HG03571 (cell line): Measurements from ENCODE around the gene SECISBP2L.
A peak's percentile ranks its signal among the peaks of the same experiment; 100 is the strongest.

Source experiments
- ATAC-seq: cut with Tn5 transposase; IDR thresholded peaks from one replicate; pipeline ENCODE4 v1.9.1; 2021; ENCODE audit not compliant: unreplicated experiment

SECISBP2L gene

GRCh38 chr15:49059491-49059890 lies 13.2 kb upstream of the SECISBP2L start:
- ATAC-seq, result no peak

- no peak for ATAC-seq
Observed at GRCh38 chr15:49058559-49058958, 12.3 kb upstream of the SECISBP2L start.

GRCh38 chr15:49055630-49056029 lies 9.4 kb upstream of the SECISBP2L start:
- ATAC-seq, result no peak

GRCh38 chr15:49052662-49053061 lies 6.4 kb upstream of the SECISBP2L start:
- ATAC-seq, result no peak

DNA sequence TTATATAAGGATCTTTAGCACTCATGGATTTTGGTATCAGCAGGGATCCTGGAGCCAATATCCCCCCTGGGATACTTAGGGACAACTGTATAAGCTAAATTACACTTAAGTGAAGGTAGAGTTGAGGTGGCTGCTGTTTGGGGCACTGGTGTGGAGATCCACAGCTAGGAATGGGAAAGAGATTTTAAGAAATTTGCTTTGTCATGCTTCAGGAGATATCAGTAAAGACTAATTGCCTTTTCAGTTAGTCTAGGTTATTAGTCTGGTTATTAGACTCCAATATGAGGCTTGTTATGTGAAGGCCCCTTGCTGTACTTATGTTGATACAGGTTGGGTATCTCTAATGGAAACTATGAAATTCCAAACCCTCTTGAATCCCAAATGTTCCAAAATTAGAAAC lies 1.2 kb upstream of the SECISBP2L start:
- no peak for ATAC-seq

DNA sequence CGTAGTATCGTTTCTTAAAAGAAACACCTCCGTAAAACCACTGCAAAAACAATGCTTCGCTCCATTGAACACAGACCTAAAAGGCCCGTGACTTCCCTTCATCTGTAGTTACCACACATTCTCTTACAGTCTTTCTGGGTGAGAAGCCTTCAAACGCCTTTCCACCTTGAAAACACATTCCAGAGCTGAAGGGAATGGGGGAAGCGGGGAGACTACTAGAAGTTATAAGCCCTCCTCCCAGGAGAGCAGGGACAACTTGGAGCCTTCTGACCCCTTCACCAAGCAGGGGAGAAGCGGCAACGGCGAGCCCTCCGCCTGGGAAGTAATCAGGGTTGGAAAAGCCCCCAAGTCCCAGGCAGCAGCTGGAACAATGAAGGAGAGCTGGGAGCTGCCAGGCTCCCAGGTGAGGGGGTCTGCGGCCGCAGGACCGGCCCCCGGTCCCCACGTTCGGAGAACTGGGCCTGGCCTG lies 461 bp downstream of the SECISBP2L start:
- ATAC-seq, result peak; percentile 42

- no peak for ATAC-seq
Observed at GRCh38 chr15:49044766-49045606, 1.3 kb downstream of the SECISBP2L start.

GRCh38 chr15:49044002-49044401 lies 2.2 kb downstream of the SECISBP2L start:
- ATAC-seq, result no peak

DNA sequence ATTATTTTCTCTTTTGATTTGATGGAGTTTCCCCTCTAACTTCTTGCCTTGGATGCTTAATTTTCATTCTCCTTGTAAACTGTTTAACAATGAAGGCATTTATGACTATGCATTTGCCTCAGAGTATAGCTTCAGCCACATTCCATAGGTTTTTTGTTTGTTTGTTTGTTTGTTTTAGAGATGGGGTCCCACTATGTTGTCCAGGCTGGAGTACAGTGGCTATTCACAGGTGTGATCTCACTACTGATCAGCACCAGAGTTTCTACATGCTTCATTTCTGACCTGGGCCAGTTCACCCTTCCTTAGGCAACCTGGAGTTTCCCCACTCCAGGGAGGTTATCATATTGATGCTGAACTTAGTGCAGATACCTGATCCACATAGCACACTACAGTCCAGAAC lies 4.1 kb downstream of the SECISBP2L start:
- no peak for ATAC-seq

- no peak for ATAC-seq
Observed at GRCh38 chr15:49041426-49041825, 4.8 kb downstream of the SECISBP2L start.

DNA sequence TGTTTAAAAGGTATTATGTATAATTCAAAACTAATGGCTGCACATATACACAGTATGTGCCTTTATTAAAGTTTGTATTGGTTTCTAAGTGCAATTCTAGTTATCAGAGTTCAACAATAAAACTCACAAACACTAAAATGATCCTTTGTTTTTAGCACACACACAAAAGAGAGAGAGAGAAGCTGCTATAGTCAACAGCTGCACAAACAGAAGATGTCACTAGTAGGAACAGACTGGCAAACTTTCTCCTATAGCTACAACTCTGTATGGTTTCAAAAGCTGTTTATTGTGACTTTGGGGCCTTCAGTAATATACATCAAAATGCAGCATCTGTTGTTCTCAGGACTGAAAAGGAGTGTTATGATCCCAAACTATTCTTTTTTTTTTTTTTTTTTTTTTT lies 6.1 kb downstream of the SECISBP2L start:
- no peak for ATAC-seq

DNA sequence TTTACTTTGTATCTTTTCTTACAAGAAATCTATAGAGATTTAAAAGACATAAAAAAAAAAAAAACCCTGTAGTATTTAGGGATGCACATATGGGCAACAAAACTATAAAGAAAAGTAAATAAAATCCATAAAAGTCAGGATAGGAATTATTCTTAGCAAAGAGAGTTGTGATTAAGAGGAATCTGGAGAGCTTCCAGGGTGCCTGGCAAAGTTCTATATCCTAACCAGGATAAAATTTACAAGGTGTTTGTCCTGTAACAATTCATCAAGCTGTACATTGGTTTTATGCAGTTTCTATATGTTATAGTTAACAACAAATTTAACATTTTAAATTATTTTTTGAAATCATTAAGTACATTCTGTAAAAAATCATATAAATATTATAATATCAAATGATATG lies 7.9 kb downstream of the SECISBP2L start:
- no peak for ATAC-seq

GRCh38 chr15:49037546-49037940 lies 8.7 kb downstream of the SECISBP2L start:
- ATAC-seq, result no peak

GRCh38 chr15:49036650-49037545 lies 9.3 kb downstream of the SECISBP2L start:
- no peak for ATAC-seq

DNA sequence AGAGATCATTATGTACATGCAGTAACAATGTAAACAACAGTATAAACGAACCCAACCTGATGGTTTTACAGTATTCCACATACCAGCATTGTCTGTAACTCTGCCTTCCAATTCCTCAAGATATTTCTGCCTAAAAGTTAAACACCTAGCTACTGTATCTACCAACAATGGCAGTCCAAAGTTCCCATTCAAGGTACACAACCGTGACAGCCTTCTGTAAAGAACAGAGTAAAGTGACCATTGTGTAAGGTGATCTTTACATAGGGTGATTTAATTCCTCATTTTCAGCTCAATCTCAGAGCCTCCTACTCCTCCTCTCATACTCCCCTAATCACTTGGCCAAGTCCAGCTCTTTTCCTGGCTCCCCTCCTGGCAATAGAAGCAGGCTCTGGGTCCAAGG lies 10.4 kb downstream of the SECISBP2L start:
- no peak for ATAC-seq

DNA sequence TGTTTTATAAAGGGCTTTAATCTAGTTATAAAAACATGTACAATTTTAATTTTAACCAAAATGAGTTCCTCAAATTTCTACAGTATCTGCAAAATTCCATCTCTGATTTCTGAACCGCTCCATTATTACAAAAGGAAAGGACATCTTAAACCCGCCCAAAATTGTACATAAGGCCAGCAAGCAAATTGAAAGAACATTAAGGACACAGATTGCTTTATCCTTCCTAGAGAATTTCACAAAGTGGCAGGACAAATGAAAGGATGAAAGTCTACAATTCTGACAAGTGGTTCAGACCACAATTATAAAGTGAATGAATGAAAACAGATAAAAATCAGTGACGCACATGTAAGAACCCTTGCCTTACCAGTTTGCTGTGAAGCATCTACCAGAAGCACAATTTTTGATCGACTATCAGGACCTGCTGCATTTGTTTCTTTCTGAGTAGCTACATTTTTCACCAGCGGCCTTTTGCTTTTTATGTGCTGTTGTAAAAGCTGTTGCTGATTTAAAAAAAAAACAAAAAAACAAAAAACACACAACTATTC lies 13.6 kb downstream of the SECISBP2L start:
- ATAC-seq, result no peak

DNA sequence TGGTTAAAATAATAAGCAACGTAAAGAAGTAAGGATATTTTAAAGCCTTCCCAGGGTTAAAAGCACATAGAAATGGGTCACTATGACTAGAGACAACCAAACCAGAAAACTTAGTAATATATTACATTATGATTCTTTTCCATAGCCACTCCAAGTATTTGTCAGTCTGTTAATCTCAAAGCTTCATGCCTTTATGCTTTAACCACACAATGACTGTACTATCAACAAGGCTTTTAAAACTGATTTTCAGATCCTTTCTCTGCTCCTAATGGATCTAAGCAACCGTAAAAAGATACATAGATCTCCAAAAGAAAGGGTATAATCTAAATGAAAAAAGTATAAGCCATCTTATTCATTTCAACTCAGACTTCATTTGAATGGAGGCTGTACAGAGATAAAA lies 14.4 kb downstream of the SECISBP2L start:
- no peak for ATAC-seq

DNA sequence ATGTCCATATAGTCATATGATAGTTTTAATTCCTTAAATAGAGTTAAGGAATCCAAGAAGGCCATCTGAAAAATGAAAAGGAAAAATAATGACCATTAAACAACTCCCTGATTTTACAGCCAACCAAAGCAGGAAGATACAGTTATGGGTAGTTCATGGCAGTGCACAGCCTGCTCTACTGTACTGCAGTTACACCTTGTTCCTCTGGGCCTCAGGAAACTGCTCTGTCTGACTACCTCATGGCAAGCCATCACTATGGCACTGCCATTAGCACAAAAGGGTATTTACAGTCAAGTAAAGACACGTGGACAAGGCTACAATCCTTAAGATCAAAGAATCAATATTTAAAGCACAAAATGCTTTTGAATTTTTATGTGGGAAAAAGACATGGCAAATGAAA lies 19.5 kb downstream of the SECISBP2L start:
- no peak for ATAC-seq

GRCh38 chr15:49024840-49025239 lies 21.4 kb downstream of the SECISBP2L start:
- no peak for ATAC-seq

DNA sequence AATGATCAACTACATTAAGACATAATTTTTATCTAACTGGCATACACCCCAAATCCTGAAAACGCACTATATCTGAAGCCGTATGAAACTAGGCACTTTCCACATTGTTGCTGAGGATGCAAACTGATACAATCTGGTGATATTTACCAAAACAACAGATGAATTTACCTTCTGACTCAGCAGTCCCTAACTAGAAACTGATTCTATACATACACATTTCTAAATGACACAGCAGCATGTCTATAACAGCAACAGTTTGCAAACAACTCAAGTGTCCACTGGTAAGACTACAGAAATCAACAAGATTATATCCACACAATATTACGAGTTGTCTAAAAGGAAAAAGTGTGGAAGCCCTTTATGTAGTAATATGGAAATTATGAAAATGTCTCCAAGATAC lies 22.9 kb downstream of the SECISBP2L start:
- no peak for ATAC-seq

GRCh38 chr15:49015896-49016295 lies 30.4 kb downstream of the SECISBP2L start:
- no peak for ATAC-seq

GRCh38 chr15:48999314-48999713 lies 46.9 kb downstream of the SECISBP2L start:
- ATAC-seq, result no peak
